GM12874 (cell line): ENCODE results near the gene CTAG1B.

Source experiments
- TF ChIP-seq, protein P1 (sequence below): IDR thresholded peaks from 2 replicates; pipeline ENCODE4 v1.5.1; 2011; ENCODE audit warnings: low read depth, mild to moderate bottlenecking, control low read depth, low read length, moderate library complexity; ENCODE audit not compliant: insufficient read depth

The CTAG1B gene

DNA sequence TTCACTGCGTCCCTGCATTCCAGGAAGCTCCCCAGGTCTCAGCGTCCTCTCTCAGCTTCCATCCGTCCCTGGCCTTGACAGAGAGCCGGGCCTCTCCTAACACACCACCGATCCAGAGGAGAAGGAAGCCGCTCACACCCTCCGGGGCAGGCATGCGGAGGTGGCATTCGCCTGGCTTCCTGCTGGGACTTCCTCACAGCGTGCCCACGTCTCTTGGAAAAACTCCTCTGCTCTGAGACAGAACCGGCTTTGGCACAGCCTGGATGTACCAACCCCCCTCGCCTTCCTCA is 31.1 kb upstream of the CTAG1B start:
- TF ChIP-seq, protein P1, sequence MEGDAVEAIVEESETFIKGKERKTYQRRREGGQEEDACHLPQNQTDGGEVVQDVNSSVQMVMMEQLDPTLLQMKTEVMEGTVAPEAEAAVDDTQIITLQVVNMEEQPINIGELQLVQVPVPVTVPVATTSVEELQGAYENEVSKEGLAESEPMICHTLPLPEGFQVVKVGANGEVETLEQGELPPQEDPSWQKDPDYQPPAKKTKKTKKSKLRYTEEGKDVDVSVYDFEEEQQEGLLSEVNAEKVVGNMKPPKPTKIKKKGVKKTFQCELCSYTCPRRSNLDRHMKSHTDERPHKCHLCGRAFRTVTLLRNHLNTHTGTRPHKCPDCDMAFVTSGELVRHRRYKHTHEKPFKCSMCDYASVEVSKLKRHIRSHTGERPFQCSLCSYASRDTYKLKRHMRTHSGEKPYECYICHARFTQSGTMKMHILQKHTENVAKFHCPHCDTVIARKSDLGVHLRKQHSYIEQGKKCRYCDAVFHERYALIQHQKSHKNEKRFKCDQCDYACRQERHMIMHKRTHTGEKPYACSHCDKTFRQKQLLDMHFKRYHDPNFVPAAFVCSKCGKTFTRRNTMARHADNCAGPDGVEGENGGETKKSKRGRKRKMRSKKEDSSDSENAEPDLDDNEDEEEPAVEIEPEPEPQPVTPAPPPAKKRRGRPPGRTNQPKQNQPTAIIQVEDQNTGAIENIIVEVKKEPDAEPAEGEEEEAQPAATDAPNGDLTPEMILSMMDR = no peak

GRCh38 chrX:154649503-154650220 is 30.6 kb upstream of the CTAG1B start:
- TF ChIP-seq, protein P1 = no peak

DNA sequence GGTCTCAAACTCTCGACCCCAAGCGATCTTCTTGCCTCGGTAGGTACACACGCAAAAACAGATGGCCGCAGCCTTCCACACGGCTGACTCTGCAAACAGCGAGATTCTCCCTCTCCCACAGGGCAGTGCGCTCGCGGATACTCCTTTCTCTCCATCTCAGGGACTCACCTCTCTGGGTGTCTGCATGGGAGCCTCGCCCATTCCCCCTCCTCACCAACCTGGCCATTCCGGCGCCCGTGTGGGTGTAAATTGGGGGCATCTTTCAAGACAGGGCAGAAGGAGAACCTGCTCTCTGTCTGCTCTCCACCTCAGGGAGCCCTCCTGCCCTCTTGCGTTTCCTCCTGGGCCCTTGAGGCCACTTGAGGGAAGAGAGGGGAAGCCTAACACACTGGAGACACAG is 29.8 kb upstream of the CTAG1B start:
- TF ChIP-seq, protein P1 = no peak

DNA sequence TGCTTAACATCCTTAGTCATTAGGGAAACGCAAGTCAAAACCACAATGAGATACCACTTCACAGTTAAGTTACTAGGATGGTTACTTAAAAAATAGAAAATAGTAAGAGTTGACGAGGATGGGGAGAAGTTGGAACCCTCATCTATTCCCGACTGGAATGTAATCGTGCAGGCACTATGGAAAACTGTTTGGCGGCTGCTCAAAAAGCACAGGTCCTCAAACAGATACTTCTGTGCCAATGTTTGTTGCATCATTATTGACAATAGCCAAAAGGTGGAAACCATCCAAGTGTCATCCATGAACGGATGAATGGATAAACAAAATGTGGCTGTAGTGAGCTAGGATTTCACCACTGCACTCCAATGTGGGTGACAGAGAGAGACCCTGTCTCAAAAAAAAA is 11.7 kb downstream of the CTAG1B start:
- TF ChIP-seq, protein P1 = no peak

- TF ChIP-seq, protein P1 = no peak
Measured at GRCh38 chrX:154605566-154605965, 13.5 kb downstream of the CTAG1B start.

DNA sequence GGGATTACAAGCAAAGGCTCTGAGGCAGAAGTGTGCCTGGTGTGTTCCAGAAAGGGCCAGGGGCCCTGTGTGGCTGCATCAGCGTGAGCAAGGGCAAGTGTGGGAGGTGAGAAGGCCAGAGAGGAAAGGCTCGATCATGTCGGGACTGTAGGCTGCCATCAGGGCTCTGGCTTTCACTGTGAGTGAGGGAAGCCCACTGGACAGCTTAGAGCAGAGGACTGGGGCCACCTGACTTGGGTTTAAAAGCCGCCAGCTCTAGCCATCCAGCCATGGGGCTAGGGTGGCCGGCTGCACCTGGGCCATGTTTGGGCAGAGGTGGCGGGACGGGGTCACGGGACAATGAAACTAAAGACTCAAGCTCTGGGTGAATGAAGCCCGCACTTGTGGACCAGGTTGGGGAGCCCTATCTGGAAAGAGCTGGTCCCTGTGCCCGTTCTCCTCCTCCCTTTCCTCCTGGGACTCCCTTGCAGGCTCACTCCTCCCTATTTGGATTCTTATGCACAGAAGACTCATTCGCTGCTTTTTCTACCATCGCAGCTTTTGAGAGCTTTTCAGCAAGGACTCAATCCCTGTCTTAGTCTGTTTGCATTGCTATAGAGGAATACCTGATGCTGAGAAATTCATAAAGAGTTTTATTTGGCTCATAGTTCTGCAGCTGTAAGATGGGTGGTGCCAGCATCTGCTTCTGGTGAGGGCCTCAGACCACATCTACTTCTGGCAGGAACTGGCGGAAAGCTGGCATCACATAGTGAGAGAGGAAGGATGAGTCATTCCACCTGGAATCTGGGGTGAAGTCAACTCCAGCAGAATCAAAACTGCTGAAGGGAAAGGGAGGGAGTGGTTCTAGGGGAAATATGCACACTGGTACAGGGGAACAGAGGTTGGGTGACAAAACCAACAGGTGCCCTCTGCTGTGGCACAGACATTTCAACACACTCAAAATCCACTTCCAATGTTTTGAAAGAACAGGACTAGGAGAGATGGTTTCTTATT is 15.3 kb downstream of the CTAG1B start:
- TF ChIP-seq, protein P1 = no peak

GRCh38 chrX:154602766-154603437 is 16.2 kb downstream of the CTAG1B start:
- TF ChIP-seq, protein P1 = no peak
